HG02798 (cell line): ENCODE measurements around the gene TPRN.
"Not testable (repeated sequence)": the region's sequence is repeated elsewhere in the genome, so short reads cannot be mapped to it uniquely, and the experiment has no call there.

Source experiments
- ATAC-seq: cut with Tn5 transposase; IDR thresholded peaks from one replicate; pipeline ENCODE4 v1.9.1; 2021; ENCODE audit warnings: mild to moderate bottlenecking; ENCODE audit not compliant: unreplicated experiment, poor library complexity

The TPRN gene

DNA sequence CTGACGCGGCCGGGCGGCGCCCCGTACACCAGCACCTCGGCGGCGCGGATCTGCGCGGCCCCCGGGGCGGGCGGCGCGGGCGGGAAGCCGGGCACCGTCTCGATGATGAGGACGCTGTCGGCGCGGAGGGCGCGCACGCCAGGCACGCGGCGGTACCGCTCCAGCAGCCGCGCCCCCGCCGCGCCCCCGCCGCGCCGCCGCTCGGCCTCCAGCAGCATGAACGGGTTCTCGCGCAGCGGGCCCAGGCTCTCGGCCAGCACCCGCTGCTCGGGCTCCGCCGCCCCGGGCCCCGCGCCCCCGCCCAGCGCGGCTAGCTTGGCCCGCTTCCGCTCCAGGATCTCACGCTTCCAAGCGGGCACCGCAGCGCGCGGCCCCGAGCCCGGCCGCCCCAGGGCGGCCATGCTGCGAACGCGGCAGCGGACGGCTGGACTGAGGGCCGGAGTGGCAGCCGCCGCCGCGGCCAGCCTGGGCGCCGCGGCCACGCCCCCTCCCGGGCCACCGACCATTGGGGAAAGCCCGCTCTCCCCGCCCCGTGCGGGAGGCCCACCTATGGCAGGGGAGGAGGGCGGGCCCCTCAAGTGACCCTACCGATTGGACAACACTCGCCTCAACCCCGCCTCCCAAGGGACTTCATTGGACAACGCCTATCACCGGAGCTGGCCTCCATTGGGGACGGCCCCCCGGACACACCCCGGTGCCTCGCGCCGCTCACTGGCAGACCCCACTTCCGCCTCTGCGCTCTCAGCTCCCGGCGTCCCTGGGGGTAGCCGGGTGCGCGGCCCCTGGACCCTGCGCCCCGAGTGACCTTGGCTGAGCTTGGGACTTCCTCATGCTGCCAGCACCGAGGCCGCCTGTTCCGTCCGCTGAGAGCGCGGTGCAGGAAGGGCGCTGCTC, at the start of gene TPRN:
TPRN (minus strand) TSS at position 431 of the 894 bp plus-strand sequence; CDS start at position 401, 30 bp downstream.
- peak; percentile 90 for ATAC-seq

DNA sequence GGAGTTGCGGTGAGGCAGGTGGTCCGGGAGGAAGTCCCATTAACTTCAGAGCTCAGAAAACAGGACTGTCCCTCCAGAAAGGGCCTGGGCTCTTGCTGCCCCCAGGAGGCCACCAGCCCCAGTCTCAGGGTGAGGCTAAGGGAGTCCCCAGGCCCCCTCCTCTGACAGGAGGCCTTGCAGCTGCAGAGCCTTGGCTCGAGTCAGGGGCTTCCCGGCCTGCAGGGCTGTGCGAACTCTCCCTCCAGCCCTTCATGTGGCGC, 47.3 kb upstream of the TPRN start:
- no peak for ATAC-seq

- ATAC-seq = no peak
These were observed 46.8 kb upstream of the TPRN start for GRCh38 chr9:137247135-137247915.

- no peak for ATAC-seq
These were observed 45.2 kb upstream of the TPRN start for GRCh38 chr9:137245450-137246421.

DNA sequence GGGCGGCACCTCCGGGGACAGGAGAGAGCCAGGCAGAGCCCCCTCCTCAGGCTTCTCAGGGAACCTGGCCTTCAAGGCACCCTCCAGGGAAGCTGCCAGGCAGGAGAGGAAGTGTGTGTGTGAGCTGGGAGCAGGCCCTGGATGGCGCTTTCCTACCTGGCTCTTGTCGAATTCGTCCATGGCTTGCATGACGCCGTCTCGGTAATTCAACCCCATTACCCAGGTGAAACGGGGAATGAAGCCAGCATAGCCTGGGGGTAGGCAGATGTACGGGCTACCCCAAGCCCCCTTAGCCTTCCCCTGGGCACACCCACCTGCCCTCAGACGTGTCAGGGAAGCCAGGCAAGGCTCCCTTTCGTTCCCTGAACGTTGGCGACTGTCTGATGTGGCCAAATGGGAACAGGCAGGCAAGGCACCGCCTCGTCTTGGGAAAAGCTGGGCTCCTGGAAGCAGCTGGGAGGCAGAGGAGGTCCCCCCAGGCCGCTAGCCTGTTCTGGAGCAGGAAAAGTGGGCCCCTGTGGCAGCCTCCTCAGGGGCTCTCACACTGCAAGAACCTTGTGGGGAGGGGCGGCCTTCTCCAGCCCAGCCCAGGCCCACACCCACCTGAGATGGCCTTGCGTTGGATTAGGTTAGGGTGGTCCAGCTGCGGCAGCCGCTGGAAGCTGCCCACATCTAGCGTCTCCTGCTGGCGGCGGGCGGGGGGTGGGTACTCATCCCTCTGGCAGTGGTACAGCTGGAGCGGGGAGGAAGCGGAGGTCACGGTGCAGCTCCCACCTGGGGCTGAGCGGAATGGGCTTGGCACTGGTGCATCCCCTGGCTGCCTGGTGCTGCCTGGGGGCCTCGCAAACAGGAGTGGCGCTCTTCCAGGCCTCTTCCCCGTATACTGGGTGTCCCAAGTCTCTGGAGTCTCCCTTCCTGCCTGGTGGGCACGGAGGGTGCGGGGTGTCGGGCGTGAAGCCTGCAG, 44.2 kb upstream of the TPRN start:
- ATAC-seq = no peak

DNA sequence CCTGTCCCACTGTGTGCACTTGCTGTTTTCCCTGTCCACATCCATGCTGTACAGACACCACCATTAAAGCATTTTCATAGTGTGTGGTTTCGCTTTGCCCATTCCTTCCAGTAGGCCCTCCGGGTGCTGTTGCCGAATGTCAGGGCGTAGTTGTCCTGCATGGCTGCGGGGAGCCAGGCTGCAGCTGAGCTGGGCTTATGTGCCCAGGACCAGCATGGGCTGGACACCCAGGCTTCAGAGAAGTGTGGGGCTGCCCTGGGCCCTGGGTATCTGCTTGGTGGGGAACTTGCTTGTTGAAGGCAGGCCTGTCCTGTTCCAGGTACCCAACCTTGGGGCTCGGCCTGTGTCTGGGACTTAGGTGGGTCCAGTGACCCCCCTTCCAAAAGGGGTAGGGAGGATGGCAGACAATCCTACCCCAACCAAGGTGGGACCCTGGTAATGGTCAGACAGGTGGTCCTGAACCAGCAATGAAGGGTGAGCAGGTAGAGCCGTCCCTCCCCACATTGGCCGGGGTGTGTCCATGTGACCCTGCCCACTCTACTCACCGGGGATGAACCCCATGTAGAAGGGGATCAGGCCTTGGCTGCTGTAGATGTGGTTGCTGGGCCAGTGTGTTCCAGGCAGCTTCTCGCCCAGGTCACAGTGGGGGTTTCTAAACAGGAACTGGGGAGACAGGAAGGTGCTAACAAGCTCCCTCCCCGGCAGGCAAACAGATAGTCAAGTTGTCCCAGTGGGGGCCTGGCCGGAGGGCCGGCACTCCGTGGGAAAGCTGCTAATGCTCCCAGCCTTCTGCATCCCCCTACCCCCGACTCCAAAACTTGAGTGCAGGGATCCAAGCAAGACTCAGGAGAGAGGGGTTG, 43.3 kb upstream of the TPRN start:
- no peak for ATAC-seq

DNA sequence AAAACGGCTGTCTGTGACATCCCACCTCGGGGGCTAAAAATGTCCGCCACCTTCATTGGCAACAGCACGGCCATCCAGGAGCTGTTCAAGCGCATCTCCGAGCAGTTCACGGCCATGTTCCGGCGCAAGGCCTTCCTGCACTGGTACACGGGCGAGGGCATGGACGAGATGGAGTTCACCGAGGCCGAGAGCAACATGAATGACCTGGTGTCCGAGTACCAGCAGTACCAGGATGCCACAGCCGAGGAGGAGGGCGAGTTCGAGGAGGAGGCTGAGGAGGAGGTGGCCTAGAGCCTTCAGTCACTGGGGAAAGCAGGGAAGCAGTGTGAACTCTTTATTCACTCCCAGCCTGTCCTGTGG, 42.7 kb upstream of the TPRN start:
- ATAC-seq = not testable (repeated sequence)

DNA sequence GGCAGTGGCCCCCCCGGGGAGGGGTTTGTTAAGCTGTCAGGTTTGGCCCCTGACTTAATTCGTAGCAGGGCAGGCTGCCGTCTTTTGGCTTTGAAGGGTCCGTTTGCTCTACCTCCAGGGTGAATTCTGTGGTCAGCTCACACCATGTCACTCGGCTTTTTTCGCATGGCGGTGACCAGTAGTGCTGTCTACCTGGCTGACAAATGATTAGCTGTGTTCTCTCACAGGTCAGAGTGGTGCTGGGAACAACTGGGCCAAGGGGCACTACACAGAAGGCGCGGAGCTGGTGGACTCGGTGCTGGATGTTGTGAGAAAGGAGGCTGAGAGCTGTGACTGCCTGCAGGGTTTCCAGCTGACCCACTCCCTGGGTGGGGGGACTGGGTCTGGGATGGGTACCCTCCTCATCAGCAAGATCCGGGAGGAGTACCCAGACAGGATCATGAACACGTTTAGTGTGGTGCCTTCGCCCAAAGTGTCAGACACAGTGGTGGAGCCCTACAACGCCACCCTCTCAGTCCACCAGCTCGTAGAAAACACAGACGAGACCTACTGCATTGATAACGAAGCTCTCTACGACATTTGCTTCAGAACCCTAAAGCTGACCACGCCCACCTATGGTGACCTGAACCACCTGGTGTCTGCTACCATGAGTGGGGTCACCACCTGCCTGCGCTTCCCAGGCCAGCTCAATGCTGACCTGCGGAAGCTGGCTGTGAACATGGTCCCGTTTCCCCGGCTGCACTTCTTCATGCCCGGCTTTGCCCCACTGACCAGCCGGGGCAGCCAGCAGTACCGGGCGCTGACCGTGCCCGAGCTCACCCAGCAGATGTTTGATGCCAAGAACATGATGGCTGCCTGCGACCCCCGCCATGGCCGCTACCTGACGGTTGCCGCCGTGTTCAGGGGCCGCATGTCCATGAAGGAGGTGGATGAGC, 42.0 kb upstream of the TPRN start:
- ATAC-seq = no peak

- peak; percentile 0 for ATAC-seq
These were observed 41.1 kb upstream of the TPRN start for GRCh38 chr9:137241490-137242268.

DNA sequence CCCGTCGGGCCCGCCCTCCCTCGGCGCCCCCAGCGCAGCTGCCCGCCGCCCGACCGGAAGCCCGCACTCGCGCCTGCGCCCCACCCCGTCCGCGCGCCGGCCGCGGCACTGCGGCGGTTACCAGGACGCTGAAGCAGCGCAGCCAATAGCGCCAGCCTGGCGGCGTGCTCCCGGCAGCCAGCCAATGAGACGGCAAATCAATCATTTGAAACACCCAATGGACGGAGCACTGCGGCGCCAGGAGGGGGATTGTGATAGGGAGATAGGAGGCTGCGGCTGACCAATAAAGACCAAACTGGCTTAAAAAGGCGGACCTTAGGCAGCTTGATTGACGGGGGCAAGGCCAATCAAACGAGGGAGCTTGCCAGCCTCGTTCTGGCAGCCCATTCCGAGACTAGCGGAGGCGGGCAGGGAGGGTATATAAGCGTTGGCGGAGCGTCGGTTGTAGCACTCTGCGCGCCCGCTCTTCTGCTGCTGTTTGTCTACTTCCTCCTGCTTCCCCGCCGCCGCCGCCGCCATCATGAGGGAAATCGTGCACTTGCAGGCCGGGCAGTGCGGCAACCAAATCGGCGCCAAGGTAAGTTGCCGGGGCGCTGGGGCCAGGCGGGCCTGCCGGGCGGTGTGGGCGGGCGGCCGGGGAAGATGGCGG, 40.4 kb upstream of the TPRN start, which contains the start of gene TUBB4B:
TUBB4B (plus strand) TSS at position 447 of the 649 bp plus-strand sequence; CDS start at position 521, 74 bp downstream.
- ATAC-seq = peak; percentile 72

GRCh38 chr9:137240318-137240840, 39.8 kb upstream of the TPRN start:
- ATAC-seq = peak; percentile 15

DNA sequence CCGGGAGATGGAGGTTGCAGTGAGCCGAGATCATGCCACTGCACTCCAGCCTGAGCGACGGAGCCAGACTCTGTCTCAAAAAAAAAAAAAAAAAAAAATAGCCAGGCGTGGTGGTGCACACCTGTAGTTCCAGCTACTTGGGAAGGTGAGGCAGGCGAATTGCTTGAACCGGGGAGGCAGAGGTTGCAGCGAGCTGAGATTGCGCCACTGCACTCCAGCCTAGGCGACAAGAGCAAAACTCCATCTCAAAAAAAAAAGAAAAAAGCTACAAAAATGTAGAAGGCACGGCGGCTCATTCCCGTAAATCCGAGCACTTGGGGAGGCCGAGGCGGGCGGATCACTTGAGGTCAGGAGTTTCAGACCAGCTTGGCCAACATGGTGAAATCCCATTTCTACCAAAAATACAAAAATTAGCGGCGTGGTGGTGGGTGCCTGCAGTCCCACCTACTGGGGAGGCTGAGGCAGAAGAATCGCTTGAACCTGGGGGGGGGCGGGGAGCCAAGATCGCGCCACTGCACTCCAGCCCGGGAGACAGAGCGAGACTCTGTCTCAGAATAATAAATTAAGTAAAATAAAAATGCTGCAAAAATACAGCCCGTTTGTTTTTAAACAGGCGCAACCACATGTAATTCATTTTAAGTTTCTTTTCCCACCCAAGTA, 39.1 kb upstream of the TPRN start:
- ATAC-seq = not testable (repeated sequence)

- ATAC-seq = no peak
These were observed 37.5 kb upstream of the TPRN start for GRCh38 chr9:137237759-137238726.

GRCh38 chr9:137236936-137237421, 36.4 kb upstream of the TPRN start:
- ATAC-seq = no peak
